Neural progenitor cell (in vitro differentiated cells): ENCODE measurements around the gene DDX18.

ENCODE experiments used
- EZH2 ChIP-seq: fragments of 200-600 bp; sonication (generic); IDR thresholded peaks from 2 replicates; pipeline ENCODE4 v1.6.1; 2017; ENCODE audit warnings: antibody characterized with exemption, mild to moderate bottlenecking, moderate library complexity
- EZH2phosphoT487 ChIP-seq: fragments of 200-600 bp; sonication (generic); IDR thresholded peaks from 2 replicates; pipeline ENCODE4 v1.6.1; 2017; ENCODE audit warnings: antibody characterized with exemption
- TF ChIP-seq, protein P1 (sequence below): fragments of 200-600 bp; sonication (generic); IDR thresholded peaks from 2 replicates; pipeline ENCODE4 v1.5.1; 2017; ENCODE audit warnings: antibody characterized with exemption, mild to moderate bottlenecking

- TF ChIP-seq EZH2 (no peak), EZH2phosphoT487 (no peak)
- TF ChIP-seq, protein P1, sequence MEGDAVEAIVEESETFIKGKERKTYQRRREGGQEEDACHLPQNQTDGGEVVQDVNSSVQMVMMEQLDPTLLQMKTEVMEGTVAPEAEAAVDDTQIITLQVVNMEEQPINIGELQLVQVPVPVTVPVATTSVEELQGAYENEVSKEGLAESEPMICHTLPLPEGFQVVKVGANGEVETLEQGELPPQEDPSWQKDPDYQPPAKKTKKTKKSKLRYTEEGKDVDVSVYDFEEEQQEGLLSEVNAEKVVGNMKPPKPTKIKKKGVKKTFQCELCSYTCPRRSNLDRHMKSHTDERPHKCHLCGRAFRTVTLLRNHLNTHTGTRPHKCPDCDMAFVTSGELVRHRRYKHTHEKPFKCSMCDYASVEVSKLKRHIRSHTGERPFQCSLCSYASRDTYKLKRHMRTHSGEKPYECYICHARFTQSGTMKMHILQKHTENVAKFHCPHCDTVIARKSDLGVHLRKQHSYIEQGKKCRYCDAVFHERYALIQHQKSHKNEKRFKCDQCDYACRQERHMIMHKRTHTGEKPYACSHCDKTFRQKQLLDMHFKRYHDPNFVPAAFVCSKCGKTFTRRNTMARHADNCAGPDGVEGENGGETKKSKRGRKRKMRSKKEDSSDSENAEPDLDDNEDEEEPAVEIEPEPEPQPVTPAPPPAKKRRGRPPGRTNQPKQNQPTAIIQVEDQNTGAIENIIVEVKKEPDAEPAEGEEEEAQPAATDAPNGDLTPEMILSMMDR = no peak
These were observed 38.7 kb upstream of the DDX18 start for GRCh38 chr2:117775703-117776219.
